DND-41 (cell line): ENCODE measurements around the gene OSBPL1A.

ENCODE experiments used
- CTCF ChIP-seq: IDR thresholded peaks from 2 replicates; pipeline ENCODE4 v1.5.1; 2012; ENCODE audit warnings: borderline replicate concordance, low read length, moderate library complexity, mild to moderate bottlenecking; ENCODE audit not compliant: poor library complexity, severe bottlenecking; ENCODE audit errors: extremely low read depth
- EZH2 ChIP-seq: IDR thresholded peaks from 3 replicates; pipeline ENCODE4 v1.6.1; 2012; ENCODE audit warnings: borderline replicate concordance, low read depth, mild to moderate bottlenecking, moderate library complexity, low read length, inconsistent platforms; ENCODE audit not compliant: severe bottlenecking

GRCh38 chr18:24277516-24278195 is 120.0 kb downstream of the OSBPL1A start:
- no peak for TF ChIP-seq CTCF
- TF ChIP-seq EZH2 = no peak
